Measurements from ENCODE around the gene TP73. TPM values are rescaled to one million over a fixed set of nuclear protein-coding genes. Genes with fewer than 3 reads are reported as not detected.

Gene TP73
- polyA plus RNA-seq, 1 experiment = not detected

DNA sequence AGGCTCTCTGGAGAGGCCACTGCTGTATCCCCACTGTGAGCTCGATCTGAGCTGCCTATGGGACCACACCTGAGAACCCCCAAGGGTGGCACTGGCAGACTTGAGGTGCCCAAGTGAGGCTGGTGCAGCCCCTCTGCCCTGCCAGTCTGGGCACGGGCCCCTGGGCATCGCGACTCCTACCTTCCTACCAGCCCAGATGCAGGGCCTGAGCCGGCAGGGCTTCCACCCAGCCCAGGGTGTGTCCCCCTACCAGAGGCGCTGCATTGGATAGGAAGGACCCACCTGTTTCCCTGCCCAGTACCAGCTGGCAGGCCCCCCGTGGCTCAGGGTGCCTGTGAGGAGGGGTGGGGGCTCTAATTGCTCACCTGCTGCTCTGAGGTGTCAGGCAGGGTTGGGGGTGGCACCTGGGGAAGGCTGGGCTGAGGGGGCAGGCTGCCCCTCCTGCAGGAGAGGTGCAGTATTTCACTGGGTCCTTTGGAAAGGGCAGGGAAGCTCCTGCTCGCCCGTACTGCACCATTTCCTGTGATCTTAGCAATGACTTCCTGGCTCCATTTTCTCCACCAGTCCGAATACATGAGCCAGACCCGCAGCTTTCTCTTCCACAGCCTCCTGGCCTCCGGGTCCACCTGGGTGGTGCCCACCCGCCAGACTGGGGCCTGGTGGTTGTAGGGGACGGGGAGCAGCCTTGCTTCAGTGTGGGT lies 11.8 kb downstream of the TP73 start:
- Histone ChIP-seq H3K27ac (ENCODE audit: low read depth, low read length) (no peak overlapping the region), H3K27me3 (ENCODE audit: control insufficient read depth, insufficient read depth, low read length) (peaks cover 22% of the 10 kb centered on the region), H3K4me3 (ENCODE audit: low read depth, low read length) (no peak overlapping the region), H3K9me3 (ENCODE audit: control insufficient read depth, insufficient read depth, low read length) (no peaks in the 10 kb centered on the region; the same call in 1 of the 2 replicates)
- no peak for DNase-seq (ENCODE audit: low read depth, low spot score)
- TF ChIP-seq, protein P1, sequence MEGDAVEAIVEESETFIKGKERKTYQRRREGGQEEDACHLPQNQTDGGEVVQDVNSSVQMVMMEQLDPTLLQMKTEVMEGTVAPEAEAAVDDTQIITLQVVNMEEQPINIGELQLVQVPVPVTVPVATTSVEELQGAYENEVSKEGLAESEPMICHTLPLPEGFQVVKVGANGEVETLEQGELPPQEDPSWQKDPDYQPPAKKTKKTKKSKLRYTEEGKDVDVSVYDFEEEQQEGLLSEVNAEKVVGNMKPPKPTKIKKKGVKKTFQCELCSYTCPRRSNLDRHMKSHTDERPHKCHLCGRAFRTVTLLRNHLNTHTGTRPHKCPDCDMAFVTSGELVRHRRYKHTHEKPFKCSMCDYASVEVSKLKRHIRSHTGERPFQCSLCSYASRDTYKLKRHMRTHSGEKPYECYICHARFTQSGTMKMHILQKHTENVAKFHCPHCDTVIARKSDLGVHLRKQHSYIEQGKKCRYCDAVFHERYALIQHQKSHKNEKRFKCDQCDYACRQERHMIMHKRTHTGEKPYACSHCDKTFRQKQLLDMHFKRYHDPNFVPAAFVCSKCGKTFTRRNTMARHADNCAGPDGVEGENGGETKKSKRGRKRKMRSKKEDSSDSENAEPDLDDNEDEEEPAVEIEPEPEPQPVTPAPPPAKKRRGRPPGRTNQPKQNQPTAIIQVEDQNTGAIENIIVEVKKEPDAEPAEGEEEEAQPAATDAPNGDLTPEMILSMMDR (IDR thresholded peaks at IDR 0.05; ENCODE audit: low read depth, low read length) = no peak
- ChIA-PET POLR2A (no interaction called here), CTCF (interaction anchor here (0.7 kb wide), 1 partner anchor 173 kb away, joined by 8 read pairs; no protein-coding TSS in a partner anchor)

DNA sequence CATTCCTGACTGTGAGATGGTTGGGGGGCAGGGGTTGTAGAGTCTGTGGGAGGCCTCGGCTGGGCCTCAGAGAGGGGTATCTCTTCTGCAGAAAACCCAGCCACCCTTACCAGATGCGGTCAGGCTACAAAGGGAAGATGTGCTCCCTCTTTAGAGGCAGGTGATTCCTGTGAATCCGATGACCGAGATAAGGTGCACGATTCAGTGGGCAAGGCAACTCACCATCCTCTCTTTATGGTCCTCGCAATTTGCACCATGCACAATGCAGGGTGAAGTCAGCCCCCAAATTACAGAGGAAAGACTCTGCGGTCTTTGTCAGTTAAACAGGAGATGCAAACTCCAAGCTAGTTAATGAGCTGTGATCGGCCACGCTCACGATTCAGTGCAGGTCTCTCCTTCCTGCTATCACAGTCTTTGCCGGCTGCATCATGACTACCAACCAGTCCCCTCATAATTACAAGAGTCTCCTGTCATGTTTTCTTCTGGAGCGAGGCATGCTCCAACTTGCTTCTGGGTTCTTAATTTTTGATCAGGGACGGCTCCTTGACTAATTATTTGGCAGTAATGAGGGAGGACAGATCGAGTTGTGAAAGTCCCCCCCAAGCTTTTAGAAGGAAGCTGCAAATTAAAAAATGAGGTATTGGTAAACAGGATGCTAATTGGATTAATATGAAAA lies 12.5 kb downstream of the TP73 start:
- DNase-seq (ENCODE audit: low read depth, low spot score) = no peak
- Histone ChIP-seq H3K9me3 (ENCODE audit: control insufficient read depth, insufficient read depth, low read length) (no peaks in the 10 kb centered on the region; the same call in 1 of the 2 replicates), H3K27ac (ENCODE audit: low read depth, low read length) (no peak overlapping the region), H3K27me3 (ENCODE audit: control insufficient read depth, insufficient read depth, low read length) (peaks cover 19% of the 10 kb centered on the region), H3K4me3 (ENCODE audit: low read depth, low read length) (no peak overlapping the region)
- TF ChIP-seq, protein P1 (IDR thresholded peaks at IDR 0.05; ENCODE audit: low read depth, low read length) = no peak
- CTCF ChIA-PET = no interaction called here
- POLR2A ChIA-PET = no interaction called here

DNA sequence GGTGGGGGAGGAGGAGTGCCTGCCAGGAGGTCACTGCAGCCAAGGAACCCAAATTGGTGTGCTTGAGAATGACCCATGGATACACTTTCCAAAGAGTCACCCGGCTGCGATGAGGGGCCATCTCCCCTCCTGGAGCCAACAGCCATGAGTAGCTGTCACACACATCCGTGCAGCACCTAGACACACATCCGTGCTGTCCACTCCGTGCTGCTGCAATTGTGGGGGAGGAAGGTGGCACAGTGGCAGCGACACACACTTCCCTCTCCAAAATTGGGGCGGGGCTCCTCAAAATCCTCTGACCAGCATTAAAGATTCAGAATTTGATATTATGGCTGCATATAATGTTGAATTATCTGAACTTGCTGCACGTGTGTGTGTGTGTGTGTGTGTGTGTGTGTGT lies 15.8 kb downstream of the TP73 start:
- CTCF ChIA-PET = no interaction called here
- POLR2A ChIA-PET = no interaction called here
- Histone ChIP-seq H3K27me3 (ENCODE audit: control insufficient read depth, insufficient read depth, low read length) (peaks cover 19% of the 10 kb centered on the region), H3K27ac (ENCODE audit: low read depth, low read length) (no peak overlapping the region), H3K4me3 (ENCODE audit: low read depth, low read length) (no peak overlapping the region), H3K9me3 (ENCODE audit: control insufficient read depth, insufficient read depth, low read length) (no peaks in the 10 kb centered on the region; the same call in 1 of the 2 replicates)
- TF ChIP-seq, protein P1 (IDR thresholded peaks at IDR 0.05; ENCODE audit: low read depth, low read length) = no peak
- DNase-seq (ENCODE audit: low read depth, low spot score) = no peak

DNA sequence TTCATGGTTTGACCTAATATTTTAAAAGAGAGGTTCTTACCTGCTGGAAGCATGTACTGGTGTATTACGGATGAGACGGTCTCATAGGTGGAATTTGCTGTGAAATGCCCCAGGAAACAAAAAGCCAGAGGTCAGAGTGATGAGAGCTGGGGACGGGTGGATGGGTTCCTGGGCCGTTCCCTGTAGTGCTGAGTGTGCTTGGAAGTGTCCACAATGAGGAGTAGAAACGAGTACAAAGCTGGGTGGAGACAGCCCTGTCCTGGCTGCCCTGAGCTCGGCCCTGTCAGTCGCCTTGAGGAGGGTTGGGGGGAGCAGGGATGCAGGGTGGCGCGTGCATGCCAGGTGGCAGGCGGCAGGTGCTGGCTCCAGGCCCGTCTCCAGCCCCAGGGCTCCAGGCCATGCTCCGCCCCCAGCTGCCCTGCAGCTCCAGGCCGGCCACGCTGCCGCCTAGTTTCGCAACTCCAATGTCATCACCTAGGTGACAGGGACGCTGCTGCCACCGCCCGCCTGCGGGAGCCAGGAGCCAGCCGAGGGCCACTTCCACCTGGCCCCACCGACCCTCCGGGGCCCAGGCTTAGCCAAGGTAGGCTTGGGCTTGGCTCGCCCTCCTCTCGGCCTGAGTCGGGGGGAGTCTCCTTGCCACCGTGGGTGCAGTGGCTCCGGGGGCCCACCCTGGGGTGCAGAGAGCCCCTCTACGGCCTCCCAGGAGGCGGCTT lies 16.4 kb downstream of the TP73 start:
- peaks cover 19% of the 10 kb centered on the region for H3K27me3 ChIP-seq (ENCODE audit: control insufficient read depth, insufficient read depth, low read length)
- TF ChIP-seq, protein P1 (IDR thresholded peaks at IDR 0.05; ENCODE audit: low read depth, low read length) = no peak
- no peak overlapping the region for H3K27ac ChIP-seq (ENCODE audit: low read depth, low read length)
- no peak for DNase-seq (ENCODE audit: low read depth, low spot score)
- POLR2A ChIA-PET = no interaction called here
- no peak overlapping the region for H3K4me3 ChIP-seq (ENCODE audit: low read depth, low read length)
- H3K9me3 ChIP-seq (ENCODE audit: control insufficient read depth, insufficient read depth, low read length) = no peaks in the 10 kb centered on the region; the same call in 1 of the 2 replicates
- CTCF ChIA-PET = no interaction called here

DNA sequence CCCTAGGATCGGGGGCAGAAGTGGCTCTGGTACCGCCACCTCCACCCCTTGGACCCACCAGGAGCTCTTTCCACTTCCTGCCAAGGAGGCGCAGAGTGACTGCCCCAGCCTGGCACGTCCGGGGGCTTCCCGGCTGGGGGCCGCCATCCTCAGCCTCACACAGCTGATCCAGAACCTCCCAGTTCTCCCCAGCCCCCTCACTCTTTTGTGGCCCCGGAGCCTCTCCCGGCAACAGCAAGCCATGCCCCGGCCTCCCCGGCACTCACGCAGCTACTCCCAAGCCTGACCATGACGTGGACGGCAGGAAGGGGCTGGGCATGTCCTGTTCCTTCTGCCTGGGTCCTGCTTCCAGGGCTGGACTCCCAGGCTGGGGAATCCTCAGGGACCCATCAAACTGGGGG lies 17.1 kb downstream of the TP73 start:
- CTCF ChIA-PET = no interaction called here
- DNase-seq (ENCODE audit: low read depth, low spot score) = no peak
- Histone ChIP-seq H3K27ac (ENCODE audit: low read depth, low read length) (no peak overlapping the region), H3K27me3 (ENCODE audit: control insufficient read depth, insufficient read depth, low read length) (peaks cover 21% of the 10 kb centered on the region), H3K9me3 (ENCODE audit: control insufficient read depth, insufficient read depth, low read length) (no peaks in the 10 kb centered on the region; the same call in 1 of the 2 replicates), H3K4me3 (ENCODE audit: low read depth, low read length) (no peak overlapping the region)
- POLR2A ChIA-PET = no interaction called here
- TF ChIP-seq, protein P1 (IDR thresholded peaks at IDR 0.05; ENCODE audit: low read depth, low read length) = no peak
